Measurements from ENCODE around the gene MMD2. TPM values are rescaled to one million over a fixed set of nuclear protein-coding genes. Genes with fewer than 3 reads are reported as not detected.

Gene MMD2
- polyA plus RNA-seq, 1 donor from 2014 or later, result 0.40 TPM

DNA sequence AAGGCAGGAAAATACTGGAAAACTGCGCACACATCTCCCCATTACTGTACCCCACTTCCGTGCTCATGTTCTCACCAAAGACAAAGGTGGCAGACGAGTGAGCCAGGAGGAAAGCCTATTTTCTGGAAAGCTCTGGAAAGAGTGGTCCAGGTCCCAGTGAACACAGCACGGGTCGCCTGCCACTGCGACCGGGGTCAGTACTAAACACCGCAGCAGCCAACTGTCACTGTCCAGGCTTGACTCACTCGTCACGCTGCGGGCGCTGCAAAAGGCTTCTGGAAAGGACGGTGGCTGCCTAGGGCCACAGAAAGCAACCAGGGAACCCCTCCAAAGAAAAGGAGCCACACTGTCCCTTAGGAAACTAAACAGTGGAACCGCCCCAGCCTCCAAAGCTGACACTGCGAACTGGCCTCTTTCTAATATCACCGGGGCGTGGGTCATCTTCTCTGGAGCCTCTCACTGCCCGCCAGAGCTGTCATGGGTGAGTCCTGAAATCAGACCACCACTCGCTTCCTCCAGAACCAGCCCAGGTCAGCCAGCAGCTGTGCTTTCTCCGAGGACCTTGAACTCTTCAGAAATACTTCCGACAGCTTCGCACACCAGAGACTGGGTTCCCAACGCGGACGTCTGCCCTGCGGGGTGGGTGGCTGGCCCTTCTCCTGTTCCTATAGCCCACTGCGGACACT, 79.4 kb downstream of the MMD2 start:
- Histone ChIP-seq H3K36me3 (ENCODE audit: insufficient read depth, low read length) (no peaks in the 10 kb centered on the region), H4K20me1 (ENCODE audit: insufficient read depth) (no peaks in the 10 kb centered on the region), H3K79me2 (replicated peaks; ENCODE audit: insufficient read depth, low read length) (peaks cover 6% of the 10 kb centered on the region), H3K4me3 (ENCODE audit: low read length) (no peak overlapping the region), H3K27ac (ENCODE audit: low read length) (no peak overlapping the region), H2AFZ (ENCODE audit: low read depth, low read length) (no peak overlapping the region), H3K27me3 (ENCODE audit: insufficient read depth, low read depth, low read length) (no peaks in the 10 kb centered on the region), H3F3A (ENCODE audit: insufficient read depth, low read length, poor library complexity, severe bottlenecking) (no peaks in the 10 kb centered on the region), H3K9me3 (ENCODE audit: low read length) (no peaks in the 10 kb centered on the region), H3K9me2 (ENCODE audit: insufficient read depth, low read length) (no peaks in the 10 kb centered on the region), H3K4me2 (ENCODE audit: low read length) (no peak overlapping the region), H3K9ac (ENCODE audit: low read length) (no peak overlapping the region)
- TF ChIP-seq EP300 (conservative IDR thresholded peaks at IDR 0.05; ENCODE audit: poor library complexity, severe bottlenecking) (no peak), RAD21 (conservative IDR thresholded peaks at IDR 0.05) (no peak), POLR2AphosphoS5 (IDR thresholded peaks at IDR 0.05) (no peak), TAF1 (IDR thresholded peaks at IDR 0.05; ENCODE audit: low read depth) (no peak), MXI1 (conservative IDR thresholded peaks at IDR 0.05; ENCODE audit: poor library complexity, severe bottlenecking) (no peak), EZH2 (IDR thresholded peaks at IDR 0.05; ENCODE audit: borderline replicate concordance, insufficient read depth, low read length, poor library complexity, severe bottlenecking) (no peak), SMC3 (conservative IDR thresholded peaks at IDR 0.05; ENCODE audit: poor library complexity) (no peak)
- TF ChIP-seq, protein P1, sequence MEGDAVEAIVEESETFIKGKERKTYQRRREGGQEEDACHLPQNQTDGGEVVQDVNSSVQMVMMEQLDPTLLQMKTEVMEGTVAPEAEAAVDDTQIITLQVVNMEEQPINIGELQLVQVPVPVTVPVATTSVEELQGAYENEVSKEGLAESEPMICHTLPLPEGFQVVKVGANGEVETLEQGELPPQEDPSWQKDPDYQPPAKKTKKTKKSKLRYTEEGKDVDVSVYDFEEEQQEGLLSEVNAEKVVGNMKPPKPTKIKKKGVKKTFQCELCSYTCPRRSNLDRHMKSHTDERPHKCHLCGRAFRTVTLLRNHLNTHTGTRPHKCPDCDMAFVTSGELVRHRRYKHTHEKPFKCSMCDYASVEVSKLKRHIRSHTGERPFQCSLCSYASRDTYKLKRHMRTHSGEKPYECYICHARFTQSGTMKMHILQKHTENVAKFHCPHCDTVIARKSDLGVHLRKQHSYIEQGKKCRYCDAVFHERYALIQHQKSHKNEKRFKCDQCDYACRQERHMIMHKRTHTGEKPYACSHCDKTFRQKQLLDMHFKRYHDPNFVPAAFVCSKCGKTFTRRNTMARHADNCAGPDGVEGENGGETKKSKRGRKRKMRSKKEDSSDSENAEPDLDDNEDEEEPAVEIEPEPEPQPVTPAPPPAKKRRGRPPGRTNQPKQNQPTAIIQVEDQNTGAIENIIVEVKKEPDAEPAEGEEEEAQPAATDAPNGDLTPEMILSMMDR (IDR thresholded peaks at IDR 0.05; ENCODE audit: poor library complexity, severe bottlenecking), result no peak
- TF ChIP-seq, protein P2, sequence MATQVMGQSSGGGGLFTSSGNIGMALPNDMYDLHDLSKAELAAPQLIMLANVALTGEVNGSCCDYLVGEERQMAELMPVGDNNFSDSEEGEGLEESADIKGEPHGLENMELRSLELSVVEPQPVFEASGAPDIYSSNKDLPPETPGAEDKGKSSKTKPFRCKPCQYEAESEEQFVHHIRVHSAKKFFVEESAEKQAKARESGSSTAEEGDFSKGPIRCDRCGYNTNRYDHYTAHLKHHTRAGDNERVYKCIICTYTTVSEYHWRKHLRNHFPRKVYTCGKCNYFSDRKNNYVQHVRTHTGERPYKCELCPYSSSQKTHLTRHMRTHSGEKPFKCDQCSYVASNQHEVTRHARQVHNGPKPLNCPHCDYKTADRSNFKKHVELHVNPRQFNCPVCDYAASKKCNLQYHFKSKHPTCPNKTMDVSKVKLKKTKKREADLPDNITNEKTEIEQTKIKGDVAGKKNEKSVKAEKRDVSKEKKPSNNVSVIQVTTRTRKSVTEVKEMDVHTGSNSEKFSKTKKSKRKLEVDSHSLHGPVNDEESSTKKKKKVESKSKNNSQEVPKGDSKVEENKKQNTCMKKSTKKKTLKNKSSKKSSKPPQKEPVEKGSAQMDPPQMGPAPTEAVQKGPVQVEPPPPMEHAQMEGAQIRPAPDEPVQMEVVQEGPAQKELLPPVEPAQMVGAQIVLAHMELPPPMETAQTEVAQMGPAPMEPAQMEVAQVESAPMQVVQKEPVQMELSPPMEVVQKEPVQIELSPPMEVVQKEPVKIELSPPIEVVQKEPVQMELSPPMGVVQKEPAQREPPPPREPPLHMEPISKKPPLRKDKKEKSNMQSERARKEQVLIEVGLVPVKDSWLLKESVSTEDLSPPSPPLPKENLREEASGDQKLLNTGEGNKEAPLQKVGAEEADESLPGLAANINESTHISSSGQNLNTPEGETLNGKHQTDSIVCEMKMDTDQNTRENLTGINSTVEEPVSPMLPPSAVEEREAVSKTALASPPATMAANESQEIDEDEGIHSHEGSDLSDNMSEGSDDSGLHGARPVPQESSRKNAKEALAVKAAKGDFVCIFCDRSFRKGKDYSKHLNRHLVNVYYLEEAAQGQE (IDR thresholded peaks at IDR 0.05; ENCODE audit: borderline replicate concordance), result no peak

DNA sequence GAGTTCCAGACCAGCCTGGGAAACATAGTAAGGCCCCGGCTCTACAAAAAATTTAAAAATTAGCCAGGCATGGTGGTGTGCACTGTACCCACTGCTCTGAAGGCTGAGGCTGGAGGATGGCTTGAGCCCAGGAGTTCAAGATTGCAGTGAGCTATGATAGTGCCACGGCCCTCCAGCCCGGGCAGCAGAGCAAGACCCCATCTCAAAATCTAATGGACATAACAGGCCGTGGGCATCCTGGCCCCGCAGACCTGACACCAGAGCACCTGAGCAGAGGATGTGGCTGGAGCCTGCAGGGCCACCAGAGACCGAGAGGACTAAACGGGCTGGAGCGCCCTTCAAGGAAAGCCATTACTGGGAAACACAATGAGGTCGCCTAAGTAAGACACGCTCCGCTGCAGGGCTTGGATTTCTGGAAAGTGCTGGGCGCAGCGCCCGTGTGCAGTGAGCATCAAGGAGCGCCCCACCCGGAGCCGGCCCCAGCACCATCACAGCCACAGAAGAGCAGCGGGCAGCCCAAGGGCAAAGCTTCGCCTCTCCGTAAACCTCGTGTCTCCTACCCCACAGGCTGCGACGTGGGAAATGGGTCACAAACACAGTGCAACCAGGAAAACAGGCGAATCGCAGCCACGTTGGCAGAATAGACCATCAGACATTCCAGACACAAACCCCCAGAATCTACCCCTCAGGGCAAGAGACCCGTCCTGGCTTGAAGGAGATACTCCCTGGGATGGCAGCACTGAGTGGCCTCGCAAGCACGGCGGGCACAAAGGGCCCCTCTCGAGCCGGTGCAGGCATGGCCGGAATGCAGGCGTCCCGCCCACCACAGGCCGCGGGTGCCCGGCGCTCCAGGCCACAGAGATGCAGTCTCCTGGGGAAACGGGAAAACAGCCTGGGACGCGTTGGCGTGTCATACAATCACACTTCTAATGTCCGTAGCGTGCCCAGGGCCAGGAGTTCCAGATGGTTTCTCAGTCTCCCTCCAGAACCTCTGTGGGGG, 80.4 kb downstream of the MMD2 start:
- H3K27me3 ChIP-seq (ENCODE audit: insufficient read depth, low read depth, low read length), result no peaks in the 10 kb centered on the region
- H3K79me2 ChIP-seq (replicated peaks; ENCODE audit: insufficient read depth, low read length), result peaks cover 6% of the 10 kb centered on the region
- H3K9ac ChIP-seq (ENCODE audit: low read length), result no peak overlapping the region
- no peak overlapping the region for H3K4me3 ChIP-seq (ENCODE audit: low read length)
- no peaks in the 10 kb centered on the region for H3K36me3 ChIP-seq (ENCODE audit: insufficient read depth, low read length)
- no peaks in the 10 kb centered on the region for H3K9me3 ChIP-seq (ENCODE audit: low read length)
- H3K27ac ChIP-seq (ENCODE audit: low read length), result no peak overlapping the region
- no peak overlapping the region for H3K4me2 ChIP-seq (ENCODE audit: low read length)
- no peak overlapping the region for H2AFZ ChIP-seq (ENCODE audit: low read depth, low read length)
- no peaks in the 10 kb centered on the region for H3K9me2 ChIP-seq (ENCODE audit: insufficient read depth, low read length)
- no peaks in the 10 kb centered on the region for H3F3A ChIP-seq (ENCODE audit: insufficient read depth, low read length, poor library complexity, severe bottlenecking)
- H4K20me1 ChIP-seq (ENCODE audit: insufficient read depth), result no peaks in the 10 kb centered on the region
- TF ChIP-seq MXI1 (conservative IDR thresholded peaks at IDR 0.05; ENCODE audit: poor library complexity, severe bottlenecking), result no peak

All from neural cell (in vitro differentiated cells).